Glutamatergic neuron (in vitro differentiated cells): ENCODE measurements around the gene NRBP1. TPM values are rescaled to one million over a fixed set of nuclear protein-coding genes. Genes with fewer than 3 reads are reported as not detected.

Experiments
- DNase-seq: peaks from one replicate; pipeline ENCODE4 v3.0.0; 2022
- H3K27ac Mint-ChIP-seq: one replicate; pipeline ENCODE4 v1.8.0; 2020; ENCODE audit warnings: mild to moderate bottlenecking, mixed read lengths, inconsistent platforms; ENCODE audit not compliant: unreplicated experiment
- H3K27me3 Mint-ChIP-seq: one replicate; pipeline ENCODE4 v1.8.0; 2020; ENCODE audit warnings: mild to moderate bottlenecking, moderate library complexity, mixed read lengths, inconsistent platforms; ENCODE audit not compliant: unreplicated experiment
- H3K36me3 Mint-ChIP-seq: one replicate; pipeline ENCODE4 v1.8.0; 2020; ENCODE audit warnings: mild to moderate bottlenecking, mixed read lengths, inconsistent platforms; ENCODE audit not compliant: unreplicated experiment
- H3K4me1 Mint-ChIP-seq: one replicate; pipeline ENCODE4 v1.8.0; 2020; ENCODE audit warnings: mild to moderate bottlenecking, low read depth, mixed read lengths, inconsistent platforms; ENCODE audit not compliant: unreplicated experiment
- H3K4me3 Mint-ChIP-seq: one replicate; pipeline ENCODE4 v1.8.0; 2020; ENCODE audit warnings: mild to moderate bottlenecking, mixed read lengths, inconsistent platforms; ENCODE audit not compliant: unreplicated experiment
- H3K9me3 Mint-ChIP-seq: one replicate; pipeline ENCODE4 v1.8.0; 2020; ENCODE audit warnings: mild to moderate bottlenecking, moderate library complexity, mixed read lengths, inconsistent platforms; ENCODE audit not compliant: unreplicated experiment
- total RNA-seq: library from RNA; stranded (reverse); fragmentation: NEBNext Ultra II Directional; extraction: Animal tissue kit (Norgen Biotek cat#: 25700); gene quantifications from one replicate; pipeline ENCODE4 v1.2.1, GENCODE V29; 2021; ENCODE audit not compliant: unreplicated experiment
- TF ChIP-seq, protein P1 (sequence below): fragments of 200-600 bp; sonication (generic); IDR thresholded peaks from one replicate; pipeline ENCODE4 v1.5.0; 2021; ENCODE audit not compliant: partially characterized antibody, unreplicated experiment

The NRBP1 gene
- total RNA-seq, 1 donor from 2014 or later: 142 TPM

DNA sequence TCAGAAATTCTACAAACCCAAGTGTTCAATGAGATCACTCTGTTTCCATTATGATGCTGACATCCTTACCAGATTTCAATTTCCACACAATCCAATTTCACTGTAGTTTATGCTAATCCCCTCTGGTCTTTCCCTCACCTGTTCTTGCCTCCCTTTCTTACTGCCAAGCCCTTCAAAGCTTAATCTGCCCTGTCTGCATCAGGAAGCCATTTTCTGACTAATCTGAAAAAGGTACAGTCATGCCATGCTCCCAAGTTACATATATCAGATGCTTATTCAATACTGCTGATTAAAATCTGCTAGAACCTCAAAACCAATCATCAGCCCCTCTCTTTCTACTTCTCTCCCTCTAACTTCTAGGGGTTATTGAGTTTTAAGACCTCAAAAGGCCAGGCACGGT, 22.7 kb downstream of the NRBP1 start:
- H3K27ac Mint-ChIP-seq: no peak overlapping the region
- TF ChIP-seq, protein P1, sequence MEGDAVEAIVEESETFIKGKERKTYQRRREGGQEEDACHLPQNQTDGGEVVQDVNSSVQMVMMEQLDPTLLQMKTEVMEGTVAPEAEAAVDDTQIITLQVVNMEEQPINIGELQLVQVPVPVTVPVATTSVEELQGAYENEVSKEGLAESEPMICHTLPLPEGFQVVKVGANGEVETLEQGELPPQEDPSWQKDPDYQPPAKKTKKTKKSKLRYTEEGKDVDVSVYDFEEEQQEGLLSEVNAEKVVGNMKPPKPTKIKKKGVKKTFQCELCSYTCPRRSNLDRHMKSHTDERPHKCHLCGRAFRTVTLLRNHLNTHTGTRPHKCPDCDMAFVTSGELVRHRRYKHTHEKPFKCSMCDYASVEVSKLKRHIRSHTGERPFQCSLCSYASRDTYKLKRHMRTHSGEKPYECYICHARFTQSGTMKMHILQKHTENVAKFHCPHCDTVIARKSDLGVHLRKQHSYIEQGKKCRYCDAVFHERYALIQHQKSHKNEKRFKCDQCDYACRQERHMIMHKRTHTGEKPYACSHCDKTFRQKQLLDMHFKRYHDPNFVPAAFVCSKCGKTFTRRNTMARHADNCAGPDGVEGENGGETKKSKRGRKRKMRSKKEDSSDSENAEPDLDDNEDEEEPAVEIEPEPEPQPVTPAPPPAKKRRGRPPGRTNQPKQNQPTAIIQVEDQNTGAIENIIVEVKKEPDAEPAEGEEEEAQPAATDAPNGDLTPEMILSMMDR: no peak
- peaks cover 6% of the 10 kb centered on the region for H3K36me3 Mint-ChIP-seq
- no peaks in the 10 kb centered on the region for H3K9me3 Mint-ChIP-seq
- no peaks in the 10 kb centered on the region for H3K27me3 Mint-ChIP-seq
- no peak overlapping the region for H3K4me3 Mint-ChIP-seq
- DNase-seq: no peak
- no peaks in the 10 kb centered on the region for H3K4me1 Mint-ChIP-seq

DNA sequence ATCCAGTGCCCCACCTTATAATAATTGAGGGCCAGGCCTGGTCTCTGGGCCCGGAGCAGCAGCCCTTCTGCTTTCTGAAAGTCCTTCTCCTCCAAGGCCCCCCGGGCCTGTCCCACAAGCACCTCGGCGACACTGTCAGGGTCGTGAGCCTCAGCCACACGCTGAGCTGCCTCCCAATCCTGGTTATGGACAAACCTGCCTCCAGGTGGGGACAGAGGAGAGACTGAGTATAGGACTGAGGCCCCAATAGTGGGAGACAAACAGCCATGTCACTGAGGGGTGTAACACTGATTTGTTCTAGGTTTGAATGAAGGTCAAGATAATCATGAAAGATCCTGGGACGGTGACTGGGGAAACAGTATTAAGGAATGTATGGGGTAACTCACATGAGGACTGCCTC, 25.5 kb downstream of the NRBP1 start:
- Mint-ChIP-seq H3K36me3 (peaks cover 6% of the 10 kb centered on the region), H3K27ac (no peak overlapping the region)
- no peak for DNase-seq

DNA sequence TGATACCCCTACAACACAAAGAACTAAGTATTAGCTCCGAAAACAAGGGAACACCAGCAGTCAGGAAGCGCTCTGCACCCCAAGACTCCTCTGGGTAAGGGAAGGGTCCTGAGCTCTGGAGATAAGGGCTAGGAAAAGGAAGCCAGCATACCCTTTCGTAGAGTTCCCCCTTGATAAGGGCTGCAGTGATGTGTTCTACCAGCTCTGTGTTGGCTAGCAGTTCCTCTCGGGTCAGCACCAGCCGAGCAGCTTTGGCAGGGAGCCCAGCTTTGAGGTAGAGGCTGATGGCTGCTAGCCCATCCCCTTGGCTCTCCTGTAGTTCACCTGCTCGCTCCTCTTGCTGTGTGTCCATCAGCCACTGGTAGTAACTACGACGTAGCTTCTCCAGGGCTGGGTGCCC, 32.7 kb downstream of the NRBP1 start:
- H3K27me3 Mint-ChIP-seq: peaks cover 2% of the 10 kb centered on the region
- H3K4me3 Mint-ChIP-seq: no peak overlapping the region
- no peaks in the 10 kb centered on the region for H3K9me3 Mint-ChIP-seq
- H3K36me3 Mint-ChIP-seq: no peaks in the 10 kb centered on the region
- no peak for DNase-seq
- TF ChIP-seq, protein P1: no peak
- H3K4me1 Mint-ChIP-seq: peaks cover 1% of the 10 kb centered on the region
- no peak overlapping the region for H3K27ac Mint-ChIP-seq

More for the DNA sequence above, 25.5 kb downstream of the NRBP1 start:
- TF ChIP-seq, protein P1: no peak
- Mint-ChIP-seq H3K4me1 (peaks cover 1% of the 10 kb centered on the region), H3K27me3 (no peaks in the 10 kb centered on the region), H3K9me3 (no peaks in the 10 kb centered on the region), H3K4me3 (no peak overlapping the region)

DNA sequence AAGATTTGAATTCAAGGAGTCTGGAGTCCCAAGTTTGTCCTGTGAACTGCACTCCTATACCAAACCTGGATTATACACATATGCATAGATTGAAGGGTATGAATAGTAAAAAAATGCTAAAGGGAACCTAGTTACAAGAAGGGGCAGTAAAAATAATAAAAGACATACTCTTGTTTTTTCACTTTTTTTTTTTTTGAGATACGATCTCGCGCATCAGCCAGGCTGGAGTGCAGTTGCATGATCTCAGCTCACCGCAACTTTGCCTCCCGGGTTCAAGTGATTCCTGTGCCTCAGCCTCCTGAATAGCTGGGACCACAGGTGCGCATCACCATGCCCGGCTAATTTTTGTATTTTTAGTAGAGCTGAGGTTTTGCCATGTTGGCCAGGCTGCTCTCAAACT, 36.0 kb downstream of the NRBP1 start:
- Mint-ChIP-seq H3K9me3 (no peaks in the 10 kb centered on the region), H3K27me3 (peaks cover 2% of the 10 kb centered on the region), H3K36me3 (no peaks in the 10 kb centered on the region), H3K4me3 (no peak overlapping the region), H3K27ac (no peak overlapping the region), H3K4me1 (no peaks in the 10 kb centered on the region)
- no peak for DNase-seq
- TF ChIP-seq, protein P1: no peak

DNA sequence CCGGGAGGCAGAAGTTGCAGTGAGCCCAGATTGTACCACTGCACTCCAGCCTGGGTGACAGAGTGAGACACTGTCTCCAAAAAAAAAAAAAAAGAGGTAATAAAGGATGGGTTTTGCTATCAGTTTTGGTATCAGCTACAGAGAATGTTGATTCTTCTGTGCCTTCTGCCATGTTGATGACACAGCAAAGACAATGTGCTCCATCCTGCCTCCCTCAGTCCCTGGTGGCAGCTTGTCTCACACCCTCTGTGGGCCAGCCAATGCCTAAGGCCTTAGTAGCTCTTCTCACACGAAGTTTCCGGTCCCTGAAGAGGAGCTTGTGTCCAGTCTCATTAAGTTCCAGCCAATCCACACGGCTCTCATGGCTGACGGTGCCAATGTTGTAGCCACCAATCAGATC, 43.5 kb downstream of the NRBP1 start:
- H3K27ac Mint-ChIP-seq: no peak overlapping the region
- peaks cover 6% of the 10 kb centered on the region for H3K27me3 Mint-ChIP-seq
- H3K9me3 Mint-ChIP-seq: peaks cover 1% of the 10 kb centered on the region
- peaks cover 10% of the 10 kb centered on the region for H3K36me3 Mint-ChIP-seq
- TF ChIP-seq, protein P1: no peak
- no peaks in the 10 kb centered on the region for H3K4me1 Mint-ChIP-seq
- no peak for DNase-seq
- H3K4me3 Mint-ChIP-seq: no peak overlapping the region
